Fibroblast of pulmonary artery (primary cell): ENCODE data around the gene C9orf43.
"Not testable (repeated sequence)": the region's sequence is repeated elsewhere in the genome, so short reads cannot be mapped to it uniquely, and the experiment has no call there.

ENCODE experiments used
- DNase-seq: peaks from one replicate; pipeline ENCODE4 v3.0.0-alpha.2; 2010; ENCODE audit warnings: low read depth
- H3K4me3 ChIP-seq: replicated peaks from 2 replicates; pipeline ENCODE4 v1.5.1; 2011; ENCODE audit warnings: low read depth, mild to moderate bottlenecking, control low read depth, low read length, moderate library complexity
- TF ChIP-seq, protein P1 (sequence below): IDR thresholded peaks from 2 replicates; pipeline ENCODE4 v1.5.1; 2011; ENCODE audit warnings: mild to moderate bottlenecking, control low read depth, low read length, inconsistent platforms; ENCODE audit errors: missing control alignments

Gene C9orf43

DNA sequence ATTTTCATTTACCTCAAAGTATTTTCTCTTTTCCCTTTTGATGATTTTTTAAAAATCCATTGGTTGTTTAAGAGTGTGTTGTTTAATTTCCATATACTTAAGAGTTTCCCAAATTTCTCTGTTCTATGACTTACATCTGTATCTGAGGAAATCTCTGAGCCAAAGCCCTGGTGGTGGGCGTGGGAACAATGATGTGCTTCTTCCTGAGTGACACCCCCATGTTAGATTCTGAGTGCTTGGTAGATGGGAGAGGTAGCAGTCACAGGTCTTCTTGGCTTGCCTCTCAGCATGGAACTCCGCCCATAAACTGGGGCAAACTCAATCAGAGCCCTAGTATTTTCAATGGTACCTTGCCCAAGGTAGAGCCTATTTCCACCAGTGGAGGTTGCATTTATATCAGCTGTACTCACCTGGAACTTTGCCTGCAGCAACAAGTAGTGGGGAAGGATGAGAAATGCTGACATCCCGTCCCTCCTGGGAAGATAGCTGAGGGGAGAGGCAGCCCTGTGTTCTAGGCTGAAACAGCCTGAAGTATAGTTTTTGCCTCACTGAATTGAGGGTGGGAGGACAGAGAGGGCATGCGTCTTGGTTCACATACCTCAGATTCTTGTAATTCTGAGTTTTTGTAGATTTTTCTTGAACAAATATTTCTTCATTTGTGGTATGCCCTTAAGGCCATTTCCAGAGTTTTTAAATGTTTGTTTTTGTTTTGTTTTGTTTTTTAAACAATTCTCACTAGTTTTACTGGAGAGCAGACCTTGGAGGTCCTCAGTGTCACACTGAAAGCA lies 26.4 kb downstream of the C9orf43 start:
- no peak overlapping the region for H3K4me3 ChIP-seq
- TF ChIP-seq, protein P1, sequence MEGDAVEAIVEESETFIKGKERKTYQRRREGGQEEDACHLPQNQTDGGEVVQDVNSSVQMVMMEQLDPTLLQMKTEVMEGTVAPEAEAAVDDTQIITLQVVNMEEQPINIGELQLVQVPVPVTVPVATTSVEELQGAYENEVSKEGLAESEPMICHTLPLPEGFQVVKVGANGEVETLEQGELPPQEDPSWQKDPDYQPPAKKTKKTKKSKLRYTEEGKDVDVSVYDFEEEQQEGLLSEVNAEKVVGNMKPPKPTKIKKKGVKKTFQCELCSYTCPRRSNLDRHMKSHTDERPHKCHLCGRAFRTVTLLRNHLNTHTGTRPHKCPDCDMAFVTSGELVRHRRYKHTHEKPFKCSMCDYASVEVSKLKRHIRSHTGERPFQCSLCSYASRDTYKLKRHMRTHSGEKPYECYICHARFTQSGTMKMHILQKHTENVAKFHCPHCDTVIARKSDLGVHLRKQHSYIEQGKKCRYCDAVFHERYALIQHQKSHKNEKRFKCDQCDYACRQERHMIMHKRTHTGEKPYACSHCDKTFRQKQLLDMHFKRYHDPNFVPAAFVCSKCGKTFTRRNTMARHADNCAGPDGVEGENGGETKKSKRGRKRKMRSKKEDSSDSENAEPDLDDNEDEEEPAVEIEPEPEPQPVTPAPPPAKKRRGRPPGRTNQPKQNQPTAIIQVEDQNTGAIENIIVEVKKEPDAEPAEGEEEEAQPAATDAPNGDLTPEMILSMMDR: no peak
- DNase-seq: no peak

DNA sequence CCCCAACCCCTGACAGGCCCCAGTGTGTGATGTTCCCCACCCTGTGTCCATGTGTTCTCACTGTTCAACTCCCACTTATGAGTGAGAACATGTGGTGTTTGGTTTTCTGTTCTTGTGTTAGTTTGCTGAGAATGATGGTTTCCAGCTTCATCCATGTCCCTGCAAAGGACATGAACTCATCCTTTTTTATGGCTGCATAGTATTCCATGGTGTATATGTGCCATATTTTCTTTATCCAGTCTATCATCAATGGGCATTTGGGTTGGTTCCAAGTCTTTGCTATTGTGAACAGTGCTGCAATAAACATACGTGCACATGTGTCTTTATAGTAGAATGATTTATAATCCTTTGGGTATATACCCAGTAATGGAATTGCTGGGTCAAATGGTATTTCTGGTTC lies 27.2 kb downstream of the C9orf43 start:
- not testable (repeated sequence) for DNase-seq, H3K4me3 ChIP-seq

DNA sequence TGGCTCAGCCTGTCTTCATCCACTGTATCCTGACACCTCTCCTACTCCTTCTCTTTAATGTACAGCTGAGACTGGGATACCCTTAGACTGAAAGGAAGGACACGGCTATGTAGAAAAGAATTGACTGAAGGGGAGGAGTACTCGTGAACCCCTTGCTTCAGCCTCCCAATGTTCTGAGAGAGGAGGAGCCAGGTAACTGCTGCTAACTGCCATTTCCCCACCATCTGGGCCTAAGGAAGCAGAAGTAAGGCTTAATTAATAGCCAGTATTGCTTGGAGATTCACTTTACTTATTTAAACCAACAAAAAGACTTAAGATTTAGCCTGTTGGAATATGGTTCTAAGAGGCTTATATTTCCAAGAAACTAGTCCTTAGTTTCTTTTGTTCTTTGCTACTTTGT lies 34.2 kb downstream of the C9orf43 start:
- no peak for DNase-seq
- TF ChIP-seq, protein P1: no peak
- no peak overlapping the region for H3K4me3 ChIP-seq

DNA sequence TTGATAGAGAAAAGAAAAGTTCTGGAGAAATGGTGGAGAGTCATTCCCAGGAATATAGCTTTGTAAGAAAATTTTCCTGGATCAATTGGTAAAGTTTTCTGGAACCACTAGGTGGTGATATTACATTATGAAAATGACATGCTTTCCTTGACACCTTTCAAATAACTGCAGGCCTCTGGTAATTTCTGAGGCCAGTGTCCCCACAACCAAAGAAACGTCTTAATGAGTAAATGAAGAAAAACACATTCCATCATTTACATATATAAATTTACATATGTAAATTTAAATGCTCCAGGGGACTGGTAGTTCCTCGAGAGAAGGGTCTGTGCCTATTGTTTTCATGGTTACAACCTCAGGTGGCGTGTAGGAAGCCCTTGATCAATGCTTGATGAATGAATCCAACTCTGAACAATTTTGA lies 35.8 kb downstream of the C9orf43 start:
- TF ChIP-seq, protein P1: peak; percentile 48
- DNase-seq: peak; percentile 75
- H3K4me3 ChIP-seq: no peak overlapping the region

DNA sequence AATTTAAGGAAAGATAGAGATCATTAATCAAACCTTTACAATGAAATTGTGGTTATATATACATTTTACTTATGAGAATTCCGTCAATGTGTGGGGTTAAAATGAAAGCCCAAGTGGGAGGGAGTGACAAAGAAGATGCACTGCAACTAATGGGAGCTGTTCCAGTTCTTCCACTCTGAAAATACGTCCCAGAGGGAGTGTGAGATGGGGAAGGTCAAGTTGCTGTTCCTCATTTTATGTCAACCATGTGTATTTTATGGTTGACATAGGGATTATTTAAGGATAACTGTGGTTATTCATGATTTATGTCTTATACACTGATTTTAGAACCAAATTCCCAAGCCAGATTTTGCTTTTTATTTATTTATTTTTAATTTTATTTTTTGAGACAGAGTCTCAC lies 38.8 kb downstream of the C9orf43 start:
- TF ChIP-seq, protein P1: no peak
- H3K4me3 ChIP-seq: no peak overlapping the region
- DNase-seq: no peak

DNA sequence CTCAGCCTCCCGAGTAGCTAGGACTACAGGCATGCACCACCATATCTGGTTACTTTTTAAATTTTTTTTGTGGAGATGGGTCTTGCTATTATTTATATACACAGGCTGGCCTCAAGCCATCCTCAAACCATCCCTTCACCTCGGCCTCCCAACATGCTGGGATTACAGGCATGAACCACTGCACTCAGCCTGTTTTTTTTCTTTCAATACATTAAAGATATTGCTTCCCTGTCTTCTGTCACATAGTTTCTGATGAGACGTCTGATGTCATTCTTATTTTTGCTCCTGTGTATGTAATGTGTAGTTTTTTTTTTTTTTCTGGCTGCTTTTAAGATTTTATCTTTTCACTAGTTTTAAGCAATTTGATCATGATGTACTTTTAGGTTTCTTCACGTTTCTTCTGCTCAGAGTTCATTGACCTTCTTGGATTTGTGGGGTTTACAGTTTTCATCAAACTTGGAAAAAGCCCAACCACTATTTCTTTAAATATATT lies 41.6 kb downstream of the C9orf43 start:
- DNase-seq: no peak
- TF ChIP-seq, protein P1: no peak
- no peak overlapping the region for H3K4me3 ChIP-seq

DNA sequence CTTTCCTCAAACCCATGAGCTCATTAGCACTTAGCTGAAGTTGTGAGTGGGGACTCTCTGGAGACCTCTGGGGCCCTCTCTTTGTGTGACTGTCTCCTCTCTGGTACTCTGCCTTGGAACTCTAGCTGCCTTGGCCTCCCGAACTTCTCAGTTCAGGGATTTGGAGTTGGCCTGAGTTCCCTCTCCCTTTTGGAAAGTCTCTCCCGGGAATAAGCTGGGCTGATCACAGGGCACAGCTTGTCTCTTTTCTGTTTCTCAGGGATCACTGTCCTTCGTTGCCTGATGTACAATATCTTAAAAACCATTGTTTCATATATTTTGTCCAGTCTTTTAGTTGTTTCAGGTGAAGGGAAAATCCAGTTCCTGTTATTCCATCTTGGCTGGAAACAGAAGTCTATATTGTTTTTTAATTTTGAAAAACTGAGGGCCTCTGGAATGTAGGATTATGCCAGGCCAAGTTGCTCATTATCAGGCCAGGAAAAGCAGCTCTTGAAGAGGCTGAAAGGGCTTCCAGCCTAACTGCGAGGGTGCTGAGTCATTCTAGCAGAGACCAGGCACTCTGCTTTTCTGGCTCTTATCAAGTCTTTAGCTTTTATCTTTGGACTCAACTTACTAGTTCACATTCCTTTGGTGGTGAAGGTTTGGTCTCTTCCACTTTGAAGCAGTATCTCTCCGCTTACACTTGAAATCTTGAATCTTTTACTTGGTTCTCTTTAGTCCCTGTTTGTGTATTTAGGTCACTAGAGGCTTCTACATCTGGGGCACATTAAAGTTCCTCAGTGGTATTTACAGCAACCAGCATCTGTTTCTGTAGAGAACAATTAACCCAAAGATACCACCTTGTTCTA lies 44.6 kb downstream of the C9orf43 start:
- TF ChIP-seq, protein P1: no peak
- DNase-seq: peak; percentile 92

More for the DNA sequence above, 44.6 kb downstream of the C9orf43 start:
- H3K4me3 ChIP-seq: no peak overlapping the region
